Dendritic cell treated with granulocyte-macrophage colony-stimulating factor and Interleukin-4, amounts not matched to agents 40 ng/mL and 50 ng/mL, for 4 days (primary cell): ENCODE measurements around the gene KLHL15.

Source experiments
- H3K27ac Mint-ChIP-seq: one replicate; pipeline ENCODE4 v1.8.0; 2022; ENCODE audit warnings: mild to moderate bottlenecking, mixed read lengths
- H3K27me3 Mint-ChIP-seq: one replicate; pipeline ENCODE4 v1.8.0; 2022; ENCODE audit warnings: mild to moderate bottlenecking, mixed read lengths
- H3K36me3 Mint-ChIP-seq: one replicate; pipeline ENCODE4 v1.8.0; 2022; ENCODE audit warnings: low read depth, mixed read lengths
- H3K4me1 Mint-ChIP-seq: one replicate; pipeline ENCODE4 v1.8.0; 2022; ENCODE audit warnings: low read depth, mixed read lengths
- H3K4me3 Mint-ChIP-seq: one replicate; pipeline ENCODE4 v1.8.0; 2022; ENCODE audit warnings: mild to moderate bottlenecking, moderate library complexity, mixed read lengths
- H3K9me3 Mint-ChIP-seq: one replicate; pipeline ENCODE4 v1.8.0; 2022; ENCODE audit warnings: mixed read lengths
- intact Hi-C: fragments of 100-400 bp; cut with micrococcal nuclease; formaldehyde crosslinking; loops from one replicate; pipeline ENCODE4 v1.15.0; 2022

The KLHL15 gene

DNA sequence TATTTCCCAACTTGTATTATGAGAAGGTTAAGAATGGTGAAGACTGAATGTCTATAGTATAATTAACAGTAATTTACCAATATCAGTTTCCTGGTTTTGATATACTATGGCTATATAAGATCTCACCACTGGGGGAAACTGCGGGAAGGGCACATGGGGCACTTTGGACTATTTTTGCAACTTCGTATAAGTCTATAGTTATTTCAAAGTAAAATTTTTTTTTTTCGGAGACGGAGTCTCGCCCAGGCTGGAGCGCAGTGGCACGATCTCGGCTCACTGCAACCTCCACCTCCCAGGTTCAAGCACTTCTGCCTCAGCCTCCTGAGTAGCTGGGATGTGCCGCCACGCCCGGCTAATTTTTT lies 73.1 kb downstream of the KLHL15 start:
- Mint-ChIP-seq H3K36me3 (no peaks in the 10 kb centered on the region), H3K4me3 (no peak overlapping the region), H3K27ac (peak overlapping the region; percentile 87), H3K9me3 (no peaks in the 10 kb centered on the region), H3K4me1 (peaks cover 10% of the 10 kb centered on the region), H3K27me3 (no peaks in the 10 kb centered on the region)
- intact Hi-C loops = loop anchor here (5.0 kb wide), 1 partner anchor 68 kb away; no protein-coding TSS in a partner anchor

DNA sequence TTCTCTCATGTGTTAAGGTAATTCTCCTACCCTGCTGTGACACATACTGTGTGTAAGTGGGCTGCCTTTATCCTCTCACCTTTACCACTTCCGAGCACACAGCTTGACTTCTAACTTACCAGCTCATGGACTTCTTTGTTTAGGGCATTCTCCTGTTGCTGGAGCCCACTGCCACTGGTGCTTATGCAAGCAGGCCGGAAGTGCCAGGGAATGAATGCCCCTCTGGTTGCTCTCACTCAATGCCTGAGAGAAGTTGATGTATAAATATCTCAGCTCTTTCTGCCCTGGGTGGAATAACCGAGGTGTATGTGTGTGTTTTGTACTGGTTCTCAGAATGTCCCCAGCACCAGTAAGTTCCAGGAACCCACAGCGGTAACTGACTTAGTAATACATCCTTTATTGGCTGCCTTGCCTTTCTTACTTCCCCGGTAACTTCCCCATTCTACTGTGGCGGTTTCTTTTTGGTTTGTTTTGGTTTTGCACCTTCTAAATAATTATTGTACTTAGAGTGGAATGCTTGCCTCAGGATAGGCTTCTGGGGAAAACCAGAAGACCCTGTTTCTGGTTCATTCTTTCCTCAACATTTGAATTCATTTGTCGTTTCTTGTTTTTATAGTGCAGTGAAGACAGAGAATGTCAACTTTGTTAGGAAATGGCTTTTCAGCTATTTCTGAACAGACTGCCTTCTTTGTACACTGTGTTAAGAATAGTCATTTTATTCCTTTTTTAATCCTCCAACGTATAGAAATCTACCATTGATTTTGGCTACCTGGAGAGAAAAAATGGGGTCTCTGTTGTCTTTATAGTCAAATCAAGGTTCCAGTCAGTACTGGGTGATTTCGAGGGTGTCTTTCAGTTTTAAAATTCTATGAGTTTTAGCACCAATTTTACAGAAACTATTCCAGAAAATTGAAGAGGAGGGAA lies 73.7 kb downstream of the KLHL15 start:
- H3K9me3 Mint-ChIP-seq = no peaks in the 10 kb centered on the region
- intact Hi-C loops = loop anchor here (5.0 kb wide), 1 partner anchor 69 kb away; no protein-coding TSS in a partner anchor
- no peaks in the 10 kb centered on the region for H3K27me3 Mint-ChIP-seq
- H3K4me3 Mint-ChIP-seq = peak overlapping the region; percentile 69
- H3K4me1 Mint-ChIP-seq = peaks cover 10% of the 10 kb centered on the region
- peak overlapping the region; percentile 87 for H3K27ac Mint-ChIP-seq
- no peaks in the 10 kb centered on the region for H3K36me3 Mint-ChIP-seq

DNA sequence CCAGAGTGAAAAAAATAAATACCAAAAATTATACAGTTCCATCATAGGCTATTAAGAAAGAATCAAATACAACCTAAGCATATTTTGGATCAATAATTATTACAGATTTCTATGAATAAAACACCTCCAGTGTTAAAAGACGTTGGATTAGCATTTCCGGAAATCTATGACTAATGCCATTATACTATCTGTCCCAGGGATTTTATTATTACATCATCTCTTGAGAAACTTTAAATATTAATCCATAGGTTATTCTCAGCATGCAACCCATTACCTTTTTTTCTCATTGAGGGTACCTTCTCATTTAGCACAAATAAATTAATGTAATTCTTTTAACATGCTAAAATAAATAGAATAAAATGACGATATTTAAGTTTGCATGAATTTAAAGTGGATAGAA lies 74.6 kb downstream of the KLHL15 start:
- no peak overlapping the region for H3K27ac Mint-ChIP-seq
- H3K4me3 Mint-ChIP-seq = no peak overlapping the region

DNA sequence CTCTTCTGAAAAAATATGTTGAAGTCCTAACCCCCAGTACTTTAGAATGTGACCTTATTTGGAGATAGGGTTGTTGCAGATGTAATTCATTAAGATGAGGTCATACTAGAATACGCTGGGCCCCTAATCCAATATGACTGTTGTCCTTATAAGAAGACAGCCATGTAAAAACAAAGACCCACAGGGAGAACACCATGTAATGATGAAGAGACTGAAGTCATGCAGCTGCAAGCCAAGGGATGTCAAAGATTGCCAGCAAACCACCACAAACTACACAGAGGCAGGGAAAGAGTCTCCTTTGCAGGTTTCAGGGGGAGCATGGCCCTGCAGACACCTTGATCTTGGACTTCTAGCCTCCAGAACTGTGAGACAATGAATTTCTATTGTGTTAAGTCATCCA lies 81.8 kb downstream of the KLHL15 start:
- Mint-ChIP-seq H3K9me3 (no peaks in the 10 kb centered on the region), H3K27ac (no peak overlapping the region), H3K36me3 (no peaks in the 10 kb centered on the region), H3K4me3 (no peak overlapping the region), H3K27me3 (no peaks in the 10 kb centered on the region), H3K4me1 (peaks cover 2% of the 10 kb centered on the region)
- intact Hi-C loops = no loop called here

More for the DNA sequence above, 74.6 kb downstream of the KLHL15 start:
- intact Hi-C loops = loop anchor here (5.0 kb wide), 1 partner anchor 70 kb away; no protein-coding TSS in a partner anchor
- Mint-ChIP-seq H3K9me3 (no peaks in the 10 kb centered on the region), H3K4me1 (peaks cover 10% of the 10 kb centered on the region), H3K27me3 (no peaks in the 10 kb centered on the region), H3K36me3 (no peaks in the 10 kb centered on the region)

DNA sequence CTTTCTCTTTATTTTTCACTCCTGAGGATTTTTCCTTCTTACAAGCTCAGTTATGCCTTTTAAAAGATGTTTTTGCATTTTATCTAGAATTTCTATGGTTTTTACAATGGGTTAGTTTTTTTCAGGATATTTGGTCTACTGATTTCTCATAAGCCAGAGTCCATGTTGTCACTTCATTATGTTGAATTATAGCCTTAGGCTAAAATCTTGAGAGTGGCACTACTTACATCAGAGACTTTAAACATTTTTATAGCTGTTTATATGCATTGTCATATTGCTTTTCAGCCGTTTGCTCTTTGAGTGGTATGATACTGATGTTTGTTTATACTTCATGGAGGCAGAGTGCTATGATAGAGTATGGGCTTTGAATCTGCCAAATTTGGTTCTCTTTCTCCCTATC lies 82.8 kb downstream of the KLHL15 start:
- no peaks in the 10 kb centered on the region for H3K36me3 Mint-ChIP-seq
- H3K9me3 Mint-ChIP-seq = no peaks in the 10 kb centered on the region
- no peaks in the 10 kb centered on the region for H3K27me3 Mint-ChIP-seq
- no peak overlapping the region for H3K27ac Mint-ChIP-seq
- H3K4me3 Mint-ChIP-seq = no peak overlapping the region
- intact Hi-C loops = no loop called here
- H3K4me1 Mint-ChIP-seq = no peaks in the 10 kb centered on the region

DNA sequence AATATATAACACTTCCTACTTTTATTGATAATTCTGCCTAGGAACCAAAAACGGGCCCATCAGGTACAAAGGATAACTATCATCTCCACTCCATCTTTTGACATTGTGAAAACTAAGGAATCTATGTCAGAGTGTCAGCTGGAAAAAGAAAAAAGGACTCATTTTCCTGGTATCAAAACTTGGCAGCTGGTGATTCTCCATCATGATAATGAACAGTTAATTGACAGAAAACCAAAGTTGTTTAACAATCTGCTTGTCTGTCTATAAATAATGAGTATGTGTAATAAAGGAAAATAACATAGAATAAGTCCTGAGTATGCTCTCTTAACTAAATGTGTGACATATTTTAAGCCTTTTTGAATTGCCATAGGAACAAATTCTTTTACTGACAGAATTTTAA lies 87.8 kb downstream of the KLHL15 start:
- Mint-ChIP-seq H3K4me3 (no peak overlapping the region), H3K9me3 (no peaks in the 10 kb centered on the region), H3K36me3 (no peaks in the 10 kb centered on the region), H3K4me1 (no peaks in the 10 kb centered on the region), H3K27ac (no peak overlapping the region), H3K27me3 (no peaks in the 10 kb centered on the region)
- intact Hi-C loops = no loop called here

DNA sequence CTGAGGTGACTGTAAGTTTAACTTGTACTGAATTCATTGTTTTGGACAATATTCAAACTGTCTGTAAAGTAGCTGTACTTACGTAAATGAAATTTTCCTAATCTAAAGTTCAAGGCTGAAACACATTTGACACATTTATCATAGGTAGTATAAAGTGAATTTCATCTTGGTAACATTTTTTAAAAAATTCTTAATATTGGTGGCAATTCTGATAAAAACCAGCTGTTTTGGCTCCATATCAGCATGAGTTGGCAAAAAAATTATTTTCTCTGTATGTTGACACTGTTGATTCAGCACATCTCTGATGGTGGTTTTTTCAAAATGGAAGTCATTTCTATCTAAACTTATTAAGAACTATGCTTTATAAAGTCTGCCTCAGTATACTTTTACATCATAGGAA lies 88.3 kb downstream of the KLHL15 start:
- Mint-ChIP-seq H3K4me3 (no peak overlapping the region), H3K27me3 (no peaks in the 10 kb centered on the region), H3K27ac (no peak overlapping the region), H3K9me3 (no peaks in the 10 kb centered on the region), H3K4me1 (no peaks in the 10 kb centered on the region), H3K36me3 (no peaks in the 10 kb centered on the region)
- intact Hi-C loops = no loop called here

DNA sequence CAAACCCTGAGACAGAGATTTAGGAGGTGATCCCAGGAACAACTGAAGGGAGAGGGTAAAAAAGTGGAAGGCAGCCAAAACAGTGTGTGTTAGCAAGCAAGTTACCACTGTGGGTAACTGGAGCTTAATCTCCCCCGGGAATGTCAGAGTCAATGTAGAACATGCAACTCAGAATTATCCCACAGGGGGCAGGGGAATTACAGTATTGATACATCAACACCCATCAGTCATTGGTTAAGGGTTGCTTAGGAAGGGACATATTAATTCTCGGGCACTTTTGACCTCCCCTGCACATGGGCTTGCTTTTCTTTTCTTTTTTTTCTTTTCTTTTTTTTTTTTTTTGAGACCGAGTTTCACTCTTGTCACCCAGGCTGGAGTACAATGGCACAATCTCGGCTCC lies 89.9 kb downstream of the KLHL15 start:
- no peaks in the 10 kb centered on the region for H3K4me1 Mint-ChIP-seq
- intact Hi-C loops = no loop called here
- no peaks in the 10 kb centered on the region for H3K36me3 Mint-ChIP-seq
- no peaks in the 10 kb centered on the region for H3K9me3 Mint-ChIP-seq
- H3K27ac Mint-ChIP-seq = no peak overlapping the region
- H3K4me3 Mint-ChIP-seq = no peak overlapping the region
- H3K27me3 Mint-ChIP-seq = no peaks in the 10 kb centered on the region

DNA sequence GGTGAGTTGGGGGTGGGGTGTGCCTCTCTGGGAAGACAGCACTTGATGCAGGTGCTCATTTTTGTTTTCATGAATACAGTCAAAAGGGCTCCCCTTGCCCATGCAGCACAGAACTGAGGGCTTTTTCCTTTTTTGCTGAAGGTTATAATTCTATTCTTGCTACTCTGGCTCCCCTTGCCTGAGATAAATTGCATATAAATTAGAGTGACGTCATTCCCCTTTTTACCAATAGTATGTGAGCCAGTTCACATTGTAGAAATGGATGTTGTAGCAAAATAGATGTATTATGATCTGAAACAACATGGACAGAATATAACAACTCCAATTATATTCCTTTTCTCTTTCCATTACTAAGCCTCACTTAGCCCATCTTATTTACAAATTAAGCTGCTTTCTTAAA lies 90.8 kb downstream of the KLHL15 start:
- H3K4me3 Mint-ChIP-seq = no peak overlapping the region
- no peaks in the 10 kb centered on the region for H3K4me1 Mint-ChIP-seq
- no peaks in the 10 kb centered on the region for H3K9me3 Mint-ChIP-seq

DNA sequence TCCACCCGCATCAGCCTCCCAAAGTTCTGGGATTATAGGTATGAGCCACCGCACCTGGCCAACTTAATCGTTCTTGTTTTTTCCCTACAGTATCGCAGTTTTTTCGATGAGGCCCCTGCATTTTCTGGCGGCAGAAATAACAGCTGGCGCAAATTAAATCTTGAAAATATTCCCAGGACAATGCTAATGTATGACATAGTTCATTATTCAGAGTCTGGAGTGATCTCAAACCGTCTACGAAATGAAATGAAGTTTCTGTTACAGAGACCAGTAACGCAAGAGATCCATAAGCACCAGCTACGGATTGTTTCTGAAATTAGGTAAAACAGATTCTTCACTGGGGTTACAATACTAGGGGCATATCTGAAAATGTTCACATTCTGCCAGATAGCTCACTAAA lies 91.9 kb downstream of the KLHL15 start:
- intact Hi-C loops = no loop called here
- Mint-ChIP-seq H3K27ac (no peak overlapping the region), H3K9me3 (no peaks in the 10 kb centered on the region), H3K27me3 (no peaks in the 10 kb centered on the region), H3K36me3 (no peaks in the 10 kb centered on the region), H3K4me3 (no peak overlapping the region), H3K4me1 (no peaks in the 10 kb centered on the region)

More for the DNA sequence above, 90.8 kb downstream of the KLHL15 start:
- intact Hi-C loops = no loop called here
- no peaks in the 10 kb centered on the region for H3K36me3 Mint-ChIP-seq
- no peaks in the 10 kb centered on the region for H3K27me3 Mint-ChIP-seq
- no peak overlapping the region for H3K27ac Mint-ChIP-seq
